GM04503 (cell line): Measurements from ENCODE around the gene TANGO2.

Experiments
- DNase-seq: peaks from one replicate; pipeline ENCODE4 v3.0.0-alpha.2; 2012; ENCODE audit warnings: low read depth

Gene TANGO2

DNA sequence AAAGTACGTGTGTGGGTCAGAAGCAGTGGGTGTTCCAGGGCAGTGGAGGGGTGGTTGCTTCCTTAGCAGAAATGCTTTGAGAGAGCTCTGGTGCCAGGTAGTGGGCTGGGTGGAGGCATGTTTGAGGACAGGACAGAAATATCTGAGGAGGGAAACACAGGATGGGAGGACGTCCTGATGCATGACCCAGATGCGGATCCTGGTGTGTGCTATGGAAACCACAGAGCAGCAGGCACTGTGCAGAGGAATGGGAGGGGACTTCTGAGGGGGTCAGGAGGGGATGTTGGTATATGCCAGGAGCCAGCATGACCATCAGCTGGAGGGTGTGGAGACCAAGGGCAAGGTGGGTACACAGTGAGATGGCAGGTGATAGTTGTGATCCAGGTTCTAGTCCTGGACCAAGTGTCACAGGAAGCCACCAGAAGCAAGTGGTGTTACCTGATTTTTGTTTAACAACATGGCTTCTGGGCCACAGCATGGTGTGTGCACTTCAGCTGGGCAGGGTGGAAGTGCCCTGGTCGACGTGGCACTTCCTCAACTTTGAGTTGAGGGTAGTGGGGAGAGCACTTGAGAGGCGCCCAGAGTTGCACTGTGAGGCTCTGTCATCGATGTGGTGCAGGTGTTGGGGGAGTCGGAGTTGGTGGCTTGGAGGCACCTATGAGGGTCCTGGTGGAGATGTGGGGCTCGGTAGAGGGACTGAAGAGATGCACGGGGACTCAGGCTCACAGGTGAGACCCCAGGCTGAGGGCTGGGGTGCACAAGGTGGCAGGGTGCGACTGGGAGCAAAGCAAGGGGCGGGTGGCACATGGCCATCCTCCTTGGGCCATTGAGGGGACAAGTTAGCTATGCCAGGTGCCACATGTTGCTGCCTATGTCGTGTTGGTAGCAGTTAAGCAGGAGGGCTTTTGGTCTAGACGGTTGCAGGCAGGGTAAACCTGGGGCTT is 66.7 kb downstream of the TANGO2 start:
- DNase-seq, result no peak

GRCh38 chr22:20088263-20088648 is 67.3 kb downstream of the TANGO2 start:
- no peak for DNase-seq

- DNase-seq, result no peak
Observed at GRCh38 chr22:20089226-20089976, 68.5 kb downstream of the TANGO2 start.

GRCh38 chr22:20089977-20090729 is 69.2 kb downstream of the TANGO2 start:
- peak; percentile 53 for DNase-seq

GRCh38 chr22:20090730-20091240 is 69.9 kb downstream of the TANGO2 start:
- no peak for DNase-seq

GRCh38 chr22:20091690-20092476 is 71.0 kb downstream of the TANGO2 start:
- DNase-seq, result no peak

DNA sequence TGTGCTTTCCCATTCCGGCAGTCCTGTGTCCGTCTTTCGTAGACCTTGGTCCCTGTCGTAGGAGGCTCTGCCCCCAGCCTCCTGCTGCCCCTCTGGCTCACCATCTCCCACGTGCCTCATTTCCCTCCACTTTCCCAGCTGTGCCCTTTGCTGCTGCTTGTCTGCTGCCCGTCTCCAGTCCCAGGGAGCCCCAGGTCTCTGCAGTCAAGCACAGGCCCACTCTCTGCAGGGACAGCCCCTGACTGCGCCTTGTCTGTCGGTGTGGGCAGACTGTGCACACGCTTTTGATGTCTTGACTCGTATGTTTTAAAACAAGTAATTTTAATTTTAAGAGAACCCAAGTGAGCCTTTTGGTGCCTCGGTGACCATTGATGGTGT is 71.6 kb downstream of the TANGO2 start:
- no peak for DNase-seq

DNA sequence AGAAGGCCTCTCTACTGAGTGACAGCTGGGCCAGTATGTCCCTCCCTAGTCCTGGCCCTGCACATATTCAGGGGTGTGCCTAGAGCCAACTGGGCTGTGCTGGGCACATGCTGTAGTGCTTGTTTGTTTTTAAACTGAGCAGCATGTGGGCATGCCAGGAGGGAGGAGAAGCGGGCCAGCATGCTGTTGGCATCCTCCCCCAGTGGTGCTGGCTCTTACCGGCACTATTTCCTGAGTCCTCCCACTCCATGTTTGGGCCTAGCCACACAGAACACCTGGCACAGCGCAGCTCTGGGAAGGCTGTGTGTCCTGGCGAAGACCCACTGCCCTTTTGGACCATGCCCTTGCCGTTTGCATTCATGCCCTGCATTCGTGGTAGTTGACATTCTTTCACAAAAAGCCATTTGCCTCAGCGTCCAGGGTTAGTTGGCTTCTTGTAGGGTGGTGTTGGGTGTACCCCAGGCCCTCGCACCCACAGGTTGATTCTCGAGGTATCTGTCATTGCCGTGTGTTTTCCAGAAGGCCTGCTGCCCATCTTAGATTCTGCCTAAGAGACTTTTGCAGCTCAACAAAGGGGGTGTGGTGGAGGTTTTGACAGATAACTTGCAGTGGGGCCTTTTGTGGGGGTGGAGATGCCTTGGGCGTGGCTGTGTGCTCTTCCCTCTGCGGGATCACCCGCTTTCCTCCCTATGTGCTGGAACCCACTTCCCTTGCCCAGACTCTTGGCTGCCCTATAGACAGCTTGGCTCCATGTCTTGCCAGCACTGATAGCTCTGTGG is 72.7 kb downstream of the TANGO2 start:
- no peak for DNase-seq

DNA sequence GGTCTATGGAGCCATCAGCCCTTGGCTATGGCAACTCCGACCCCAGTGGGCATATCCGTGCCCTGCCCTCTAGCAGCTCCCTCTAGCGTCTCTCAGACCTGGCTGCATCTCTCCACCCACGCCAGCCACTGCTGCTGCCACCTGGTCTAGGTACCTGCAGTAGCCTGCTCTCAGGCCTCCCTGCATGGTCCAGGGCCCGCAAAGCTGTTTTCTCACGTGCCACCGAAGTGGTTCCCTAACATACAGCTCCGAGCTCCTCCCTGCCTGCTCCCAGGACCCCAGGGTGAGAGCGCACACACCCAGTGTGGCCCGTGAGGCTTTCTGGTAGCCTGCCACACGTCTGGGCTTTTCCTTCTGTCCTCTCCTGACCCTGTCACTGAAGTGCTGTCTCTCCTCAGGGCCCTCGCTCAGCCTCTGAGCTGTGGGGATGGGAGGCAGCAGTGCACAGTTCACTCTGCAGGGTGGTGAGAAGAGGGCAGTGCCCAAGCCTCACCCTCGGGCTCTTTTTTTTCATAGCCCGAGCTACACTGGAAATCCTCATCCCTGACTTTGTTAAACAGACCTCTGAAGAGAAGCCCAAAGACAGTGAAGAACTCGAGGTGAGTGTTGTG is 73.4 kb downstream of the TANGO2 start:
- no peak for DNase-seq

GRCh38 chr22:20095521-20095920 is 74.6 kb downstream of the TANGO2 start:
- DNase-seq, result no peak

DNA sequence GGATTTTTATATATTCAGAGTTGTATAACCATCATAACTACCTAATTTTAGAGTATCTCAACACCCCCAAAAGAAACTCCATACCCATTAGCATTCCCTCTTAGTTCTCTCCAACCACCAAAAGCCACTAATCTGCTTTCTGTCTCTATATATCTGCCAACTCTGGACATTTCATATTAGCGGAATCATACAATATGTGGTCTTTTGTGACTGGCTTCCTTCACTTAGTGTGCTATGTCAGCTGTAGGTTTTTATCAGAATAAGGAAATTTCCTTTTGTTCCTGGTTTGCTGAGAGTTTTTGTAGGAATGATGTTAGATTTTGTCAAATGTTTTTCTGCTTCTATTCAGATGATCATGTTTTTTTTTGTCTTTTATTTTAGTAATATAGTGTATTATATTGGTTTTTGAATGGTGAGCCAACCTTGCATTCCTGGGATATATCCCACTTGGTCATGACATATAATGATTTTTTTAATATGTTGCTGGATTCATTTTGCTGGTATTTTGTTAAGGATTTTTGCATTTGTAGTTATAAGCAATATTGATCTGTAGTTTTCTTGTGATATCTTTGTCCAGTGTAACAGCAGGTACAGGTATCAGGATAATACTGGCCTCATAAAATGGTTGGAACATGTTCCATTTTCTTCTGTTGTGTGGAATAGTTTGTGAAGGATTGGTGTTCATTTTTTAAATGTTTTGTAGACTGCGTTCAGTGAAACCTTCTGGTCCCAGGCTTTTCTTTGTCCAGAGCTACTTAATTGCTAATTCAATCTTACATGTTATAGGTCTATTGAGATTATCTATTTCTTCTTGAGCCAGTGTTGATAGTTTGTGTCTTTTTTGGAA is 75.9 kb downstream of the TANGO2 start:
- no peak for DNase-seq

GRCh38 chr22:20099099-20099711 is 78.3 kb downstream of the TANGO2 start:
- no peak for DNase-seq

DNA sequence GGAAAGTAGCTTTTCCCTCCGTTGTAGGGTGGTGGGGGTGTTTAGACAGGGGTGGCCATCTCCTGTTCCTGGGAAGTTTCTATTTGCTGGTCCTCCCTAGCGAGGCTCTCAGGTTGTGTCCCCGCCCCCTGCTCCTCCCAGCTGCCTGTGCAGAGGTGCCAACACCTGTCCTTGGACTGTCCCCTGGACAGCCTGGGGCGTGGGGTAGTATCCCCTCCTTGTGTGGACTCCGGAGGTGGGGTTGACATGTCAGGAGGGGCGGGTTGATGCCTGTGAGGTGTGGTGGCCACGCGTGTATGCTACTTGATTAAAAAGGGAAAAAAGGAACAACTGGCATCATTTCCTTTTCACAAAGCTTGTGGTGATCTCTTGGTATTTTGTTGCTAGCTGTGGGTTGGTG is 80.7 kb downstream of the TANGO2 start:
- no peak for DNase-seq

- DNase-seq, result no peak
Observed at GRCh38 chr22:20102203-20102780, 81.4 kb downstream of the TANGO2 start.

DNA sequence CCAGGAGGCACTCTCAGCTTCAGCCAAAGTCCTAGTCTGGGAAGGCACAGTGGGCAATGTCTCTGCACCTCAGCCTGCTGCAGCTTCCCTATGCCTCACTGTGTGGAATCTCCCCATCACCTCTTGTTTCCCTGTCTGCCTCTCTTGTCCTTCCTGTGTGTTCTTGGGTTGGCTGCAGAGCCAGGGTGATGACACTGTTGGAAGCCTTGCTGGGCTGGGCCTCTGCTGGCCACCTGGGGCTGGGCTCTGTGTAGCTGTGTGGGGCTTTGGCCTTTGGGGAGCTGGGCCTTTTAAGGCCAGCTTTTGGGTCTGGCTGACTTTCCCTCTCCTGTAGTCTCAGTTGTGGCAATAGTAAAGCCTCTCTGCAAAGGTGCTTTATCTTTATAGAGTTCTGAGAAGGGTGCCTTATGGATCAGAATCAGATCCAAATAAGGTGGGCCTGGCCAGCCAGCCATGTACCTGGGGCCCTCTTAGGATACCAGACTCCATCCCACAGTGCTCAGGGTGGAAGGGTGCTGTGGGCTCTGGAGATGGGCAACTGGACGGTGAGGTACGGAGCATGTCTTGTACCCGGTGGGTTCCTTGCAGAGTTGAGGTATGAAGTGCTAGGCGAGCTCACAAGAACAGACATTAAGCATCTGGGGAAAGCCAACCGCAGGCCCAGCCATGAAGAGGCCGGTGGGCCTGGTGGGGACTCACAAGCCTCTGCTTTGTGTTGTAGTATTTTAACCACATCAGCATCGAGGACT is 84.7 kb downstream of the TANGO2 start:
- DNase-seq, result no peak

GRCh38 chr22:20106205-20106848 is 85.4 kb downstream of the TANGO2 start:
- DNase-seq, result no peak

- no peak for DNase-seq
Observed at GRCh38 chr22:20106849-20107237, 85.9 kb downstream of the TANGO2 start.
